HL-60 (cell line): ENCODE results near the gene DNAAF1.

Experiments
- CTCF ChIP-seq: IDR thresholded peaks from one replicate; pipeline ENCODE4 v1.5.1; 2011; ENCODE audit warnings: low read length, control low read depth, inconsistent platforms; ENCODE audit not compliant: insufficient read depth
- POLR2AphosphoS5 ChIP-seq: IDR thresholded peaks from 2 replicates; pipeline ENCODE4 v1.6.1; 2012; ENCODE audit warnings: low read depth
- REST ChIP-seq: IDR thresholded peaks from 2 replicates; pipeline ENCODE4 v1.6.1; 2012; ENCODE audit warnings: low read depth; ENCODE audit not compliant: insufficient replicate concordance
- SPI1 ChIP-seq: IDR thresholded peaks from 2 replicates; pipeline ENCODE4 v1.6.1; 2012; ENCODE audit warnings: low read depth, mild to moderate bottlenecking, borderline replicate concordance

GRCh38 chr16:84214451-84215066 is 69.5 kb downstream of the DNAAF1 start:
- no peak for TF ChIP-seq CTCF
- no peak for TF ChIP-seq SPI1
- no peak for TF ChIP-seq POLR2AphosphoS5
- TF ChIP-seq REST = no peak
